Stomach (tissue), 9 donors: ENCODE results near the gene EIF2S2. TPM values are rescaled to one million over a fixed set of nuclear protein-coding genes. Genes with fewer than 3 reads are reported as not detected.

ENCODE experiments used
- DNase-seq, 2 donors: peaks; one replicate each; pipeline versions ENCODE4 v3.0.0 to v3.0.0-alpha.2; 2013 to 2019
- H3K27ac ChIP-seq, 5 donors: fragments of 200-600 bp in 4 of 5; sonication (generic) in 4 of 5; one replicate each; pipeline ENCODE4 v1.5.1; 2013 to 2019; ENCODE audit warnings: mild to moderate bottlenecking in 1 of 5, moderate library complexity in 1 of 5
- H3K27me3 ChIP-seq, 3 donors: fragments of 200-600 bp; sonication (generic); one replicate each; pipeline ENCODE4 v1.5.1; 2017 to 2019; ENCODE audit warnings: mixed run types in 1 of 3
- H3K36me3 ChIP-seq, 4 donors: fragments of 200-600 bp; sonication (generic); 1 replicate in 3 of 4; 2 replicates in 1 of 4; pipeline ENCODE4 v1.5.1; 2016 to 2019
- H3K4me1 ChIP-seq, 4 donors: fragments of 200-600 bp; sonication (generic); one replicate each; pipeline ENCODE4 v1.5.1; 2016 to 2019
- H3K4me3 ChIP-seq, 4 donors: fragments of 200-600 bp; sonication (generic) in 3 of 4; one replicate each; pipeline ENCODE4 v1.5.1; 2016 to 2019; ENCODE audit warnings: mild to moderate bottlenecking in 1 of 4
- H3K9me3 ChIP-seq, 4 donors: fragments of 200-600 bp; sonication (generic); one replicate each; pipeline ENCODE4 v1.5.1; 2016 to 2019
- CTCF ChIP-seq, 7 experiments: fragments of 450-650 bp in 4 of 7; fragments of 200-600 bp in 3 of 7; sonication (generic) in 3 of 7; IDR thresholded peaks; one replicate each; pipeline ENCODE4 v1.5.1; 2016 to 2019; ENCODE audit warnings: antibody characterized with exemption in 7 of 7, control low read depth in 2 of 7, mild to moderate bottlenecking in 1 of 7
- EP300 ChIP-seq: sonication (generic); formaldehyde crosslinking; IDR thresholded peaks from one replicate; pipeline ENCODE4 v1.6.1; 2017; ENCODE audit warnings: antibody characterized with exemption
- POLR2A ChIP-seq, 4 donors: fragments of 450-650 bp; IDR thresholded peaks; one replicate each; pipeline ENCODE4 v1.6.1; 2016; ENCODE audit warnings: antibody characterized with exemption in 4 of 4, control low read depth in 2 of 4, mild to moderate bottlenecking in 1 of 4, moderate library complexity in 1 of 4
- POLR2AphosphoS5 ChIP-seq, 3 donors: sonication (generic); formaldehyde crosslinking; IDR thresholded peaks; one replicate each; pipeline ENCODE4 v1.6.1; 2016; ENCODE audit warnings: antibody characterized with exemption in 3 of 3
- WGBS, 5 donors: extraction: QIAGEN DNeasy Blood & Tissue Kit in 3 of 5; methylation state at CpG; one replicate each; pipeline versions ENCODE4 v1.1.5 to v1.1.7; 2013 to 2018; 5-methylcytosine and 5-hydroxymethylcytosine counted together
- intact Hi-C: fragments of 100-400 bp; cut with DNase I; formaldehyde crosslinking; loops from one replicate; pipeline ENCODE4 v1.15.1; 2023; ENCODE audit warnings: low total_unique reads
- polyA plus RNA-seq, 3 donors: library from polyadenylated mRNA; stranded (reverse); fragments of 200-250 nt; gene quantifications; one replicate each; pipeline ENCODE4 v1.2.3, GENCODE V29; 2013
- total RNA-seq, 5 donors: library from RNA; depleted of rRNA; stranded (reverse); fragments of >200 nt; gene quantifications; one replicate each; pipeline versions ENCODE4 v1.1.0 to v1.2.3, GENCODE V29; 2014 to 2016
- donor health status: healthy with polysubstance abuse.
- donor health status: Bipolar disorder and iron deficiency.
- donor health status: healthy.

EIF2S2 gene
- total and polyA plus RNA-seq, 8 donors, result 26.6 to 92.4 (median 45.6) TPM

DNA sequence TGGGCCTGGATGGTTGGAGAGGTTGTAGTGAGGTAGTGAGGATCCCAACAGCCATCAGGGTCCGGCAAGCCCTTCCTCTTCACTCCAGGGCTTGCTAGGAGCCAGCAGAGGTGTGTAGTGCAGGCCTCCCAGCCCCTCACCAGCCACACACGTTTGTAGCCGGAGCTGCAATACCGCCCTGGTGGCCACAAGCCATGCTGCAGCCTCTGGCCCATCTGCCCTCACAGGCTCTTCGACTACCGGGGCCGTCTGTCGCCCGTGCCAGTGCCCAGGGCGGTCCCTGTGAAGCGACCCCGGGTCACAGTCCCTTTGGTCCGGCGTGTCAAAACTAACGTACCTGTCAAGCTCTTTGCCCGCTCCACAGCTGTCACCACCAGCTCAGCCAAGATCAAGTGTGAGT lies 36.4 kb downstream of the EIF2S2 start:
- Histone ChIP-seq H3K27me3 (no peaks in the 10 kb centered on the region), H3K4me3 (no peak overlapping the region), H3K4me1 (no peaks in the 10 kb centered on the region), H3K36me3 (peaks cover 49 to 88% (median 84%) of the 10 kb centered on the region in 4 donors), H3K9me3 (no peaks in the 10 kb centered on the region), H3K27ac (no peak overlapping the region)
- TF ChIP-seq EP300 (no peak), CTCF (IDR thresholded peaks at IDR 0.05) (no peak), POLR2AphosphoS5 (IDR thresholded peaks at IDR 0.05) (no peak), POLR2A (IDR thresholded peaks at IDR 0.05) (no peak)
- DNase-seq, result no peak
- WGBS, 5 donors, result 82 to 92% (median 85%) methylated on average over 11 to 16 of the region's 16 CpGs
- intact Hi-C loops, result loop anchor here (10.0 kb wide), 1 partner anchor 141 kb away; no protein-coding TSS in a partner anchor

DNA sequence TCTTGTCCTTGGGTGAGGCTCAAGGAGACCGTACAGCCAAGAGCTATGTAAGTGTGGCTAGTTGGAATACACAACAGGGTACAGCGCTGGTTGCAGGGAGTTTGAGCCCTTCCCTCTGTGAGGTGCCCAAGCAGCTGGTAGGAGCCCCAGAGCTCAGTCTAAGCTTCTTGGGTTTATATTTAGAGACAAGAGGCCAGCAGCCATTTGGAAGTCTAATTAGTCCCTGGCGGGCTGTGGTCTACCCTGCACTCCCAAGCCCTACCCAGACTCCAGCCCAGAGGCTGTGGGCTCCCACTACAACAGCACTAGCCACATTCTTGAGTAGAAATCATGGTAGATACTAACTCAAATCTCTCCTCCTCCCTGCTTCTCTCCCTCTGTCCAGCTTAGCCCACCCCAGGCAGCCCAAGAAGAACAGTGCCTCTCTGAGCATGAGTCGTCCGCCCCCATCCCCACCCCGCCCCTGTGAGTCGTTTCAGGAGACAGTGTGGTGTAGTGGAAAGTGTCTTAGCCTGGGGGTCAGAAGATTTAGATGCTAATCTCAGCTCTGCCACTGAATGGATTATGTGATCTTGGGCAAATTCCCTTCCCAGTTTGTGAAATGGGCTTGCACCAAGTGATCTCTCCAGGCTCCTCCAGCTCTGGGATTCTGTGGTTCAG lies 37.8 kb downstream of the EIF2S2 start:
- no peak for TF ChIP-seq CTCF (IDR thresholded peaks at IDR 0.05)
- no peak for TF ChIP-seq POLR2A (IDR thresholded peaks at IDR 0.05)
- TF ChIP-seq POLR2AphosphoS5 (IDR thresholded peaks at IDR 0.05), result no peak
- no peak for TF ChIP-seq EP300
- H3K27me3 ChIP-seq, result no peaks in the 10 kb centered on the region
- peaks cover 6 to 11% (median 10%) of the 10 kb centered on the region in 4 donors for H3K4me1 ChIP-seq
- H3K4me3 ChIP-seq, result no peak overlapping the region
- 74 to 87% (median 83%) methylated on average over 7 of the region's 7 CpGs for WGBS, 5 donors
- intact Hi-C loops, result loop anchor here (10.0 kb wide), 1 partner anchor 139 kb away; no protein-coding TSS in a partner anchor
- no peak overlapping the region for H3K27ac ChIP-seq
- H3K36me3 ChIP-seq, result peaks cover 44 to 73% (median 70%) of the 10 kb centered on the region in 4 donors
- H3K9me3 ChIP-seq, result no peaks in the 10 kb centered on the region
- DNase-seq, result no peak

DNA sequence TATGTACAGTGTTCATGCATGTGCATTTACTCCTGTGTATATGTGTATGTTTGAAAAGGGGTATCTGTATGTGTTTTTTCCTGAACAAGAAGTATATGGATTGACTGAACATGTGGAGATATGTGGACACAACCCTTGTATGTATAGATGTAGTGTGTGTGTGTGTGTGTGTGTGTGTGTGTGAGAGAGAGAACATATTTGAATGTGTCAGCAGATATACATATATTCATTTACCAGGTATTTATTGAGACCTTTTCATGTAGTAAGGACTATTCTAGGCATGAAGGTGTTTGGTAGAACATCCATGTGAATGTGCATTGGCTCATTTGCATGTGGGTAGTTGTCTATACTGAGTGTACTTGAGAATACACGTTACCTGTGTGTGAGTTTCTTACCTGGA lies 39.3 kb downstream of the EIF2S2 start:
- Histone ChIP-seq H3K27me3 (no peaks in the 10 kb centered on the region), H3K27ac (no peak overlapping the region), H3K36me3 (peaks cover 36 to 59% (median 55%) of the 10 kb centered on the region in 4 donors), H3K4me3 (no peak overlapping the region), H3K9me3 (no peaks in the 10 kb centered on the region), H3K4me1 (peaks cover 9 to 19% (median 15%) of the 10 kb centered on the region in 4 donors)
- TF ChIP-seq EP300, result no peak
- TF ChIP-seq POLR2AphosphoS5 (IDR thresholded peaks at IDR 0.05), result no peak
- no peak for TF ChIP-seq CTCF (IDR thresholded peaks at IDR 0.05)
- TF ChIP-seq POLR2A (IDR thresholded peaks at IDR 0.05), result no peak
- no peak for DNase-seq
- intact Hi-C loops, result loop anchor here (10.0 kb wide), 1 partner anchor 138 kb away; no protein-coding TSS in a partner anchor
- WGBS, 5 donors, result 87 to 94% (median 90%) methylated on average over 1 of the region's 1 CpG

- peaks cover 31 to 52% (median 48%) of the 10 kb centered on the region in 4 donors for H3K36me3 ChIP-seq
- no peak overlapping the region for H3K4me3 ChIP-seq
- no peaks in the 10 kb centered on the region for H3K27me3 ChIP-seq
- no peak overlapping the region for H3K27ac ChIP-seq
- no peak for DNase-seq
- peaks cover 9 to 22% (median 16%) of the 10 kb centered on the region in 4 donors for H3K4me1 ChIP-seq
- TF ChIP-seq POLR2A (IDR thresholded peaks at IDR 0.05) (no peak), POLR2AphosphoS5 (IDR thresholded peaks at IDR 0.05) (no peak), EP300 (no peak), CTCF (IDR thresholded peaks at IDR 0.05) (no peak)
- intact Hi-C loops, result loop anchor here (10.0 kb wide), 1 partner anchor 137 kb away; no protein-coding TSS in a partner anchor
- 86 to 95% (median 93%) methylated on average over 8 of the region's 8 CpGs for WGBS, 5 donors
- no peaks in the 10 kb centered on the region for H3K9me3 ChIP-seq
These were observed 40.0 kb downstream of the EIF2S2 start for GRCh38 chr20:34072076-34072475.
